SK-N-MC (cell line): ENCODE data around the gene TNIK.

Experiments
- EZH2 ChIP-seq: fragments of 200-600 bp; sonication (generic); IDR thresholded peaks from one replicate; pipeline ENCODE4 v1.6.1; 2017; ENCODE audit warnings: antibody characterized with exemption
- FOXP2 ChIP-seq: optimal IDR thresholded peaks from 2 replicates; pipeline ENCODE3; 2011; ENCODE audit warnings: mild to moderate bottlenecking, moderate library complexity; ENCODE audit not compliant: insufficient read depth; ENCODE audit errors: extremely low read length, control extremely low read depth
- POLR2AphosphoS5 ChIP-seq: IDR thresholded peaks from 2 replicates; pipeline ENCODE4 v1.6.1; 2012; ENCODE audit warnings: mild to moderate bottlenecking, low read depth, low read length, borderline replicate concordance

- TF ChIP-seq POLR2AphosphoS5: no peak
- TF ChIP-seq EZH2: no peak
- no peak for TF ChIP-seq FOXP2
These were observed 86.5 kb downstream of the TNIK start for GRCh38 chr3:171373711-171374110.
